Heart right ventricle (tissue), 16 donors: ENCODE measurements around the gene MTURN. TPM values are rescaled to one million over a fixed set of nuclear protein-coding genes. Genes with fewer than 3 reads are reported as not detected.

Source experiments
- ATAC-seq, 8 donors: fragments of 200-7000 bp; cut with Tn5 transposase; one replicate each; pipeline ENCODE4 v1.9.1; 2020; ENCODE audit warnings: mild to moderate bottlenecking in 8 of 8, moderate library complexity in 8 of 8, moderate number of reproducible peaks in 1 of 8
- DNase-seq, 2 donors: peaks; one replicate each; pipeline ENCODE4 v3.0.0-alpha.2; 2020
- H3K27ac ChIP-seq, 10 donors: fragments of 200-600 bp; sonication (generic) in 2 of 10; one replicate each; pipeline versions ENCODE4 v1.5.0 to v1.8.0; 2020 to 2022; ENCODE audit warnings: mild to moderate bottlenecking in 3 of 10
- H3K27me3 ChIP-seq, 7 donors: fragments of 200-600 bp; one replicate each; pipeline ENCODE4 v1.8.0; 2021 to 2022; ENCODE audit warnings: mild to moderate bottlenecking in 2 of 7
- H3K36me3 ChIP-seq, 9 donors: fragments of 200-600 bp; sonication (generic) in 1 of 9; one replicate each; pipeline versions ENCODE4 v1.5.0 to v1.8.0; 2020 to 2022; ENCODE audit warnings: mild to moderate bottlenecking in 2 of 9
- H3K4me1 ChIP-seq, 9 donors: fragments of 200-600 bp; sonication (generic) in 1 of 9; one replicate each; pipeline versions ENCODE4 v1.5.0 to v1.8.0; 2020 to 2022; ENCODE audit warnings: mild to moderate bottlenecking in 4 of 9
- H3K4me3 ChIP-seq, 10 donors: fragments of 200-600 bp; sonication (generic) in 2 of 10; one replicate each; pipeline versions ENCODE4 v1.5.0 to v1.8.0; 2020 to 2022; ENCODE audit warnings: mild to moderate bottlenecking in 7 of 10, moderate library complexity in 2 of 10
- H3K9me3 ChIP-seq, 11 donors: fragments of 200-600 bp in 10 of 11; sonication (generic) in 2 of 11; one replicate each; pipeline versions ENCODE4 v1.5.0 to v1.8.0; 2013 to 2022; ENCODE audit warnings: mild to moderate bottlenecking in 2 of 11, control low read depth in 1 of 11, moderate library complexity in 1 of 11
- whole genome bisulfite sequencing, 2 donors: extraction: QIAGEN DNeasy Blood & Tissue Kit; methylation state at CpG; one replicate each; pipeline ENCODE4 v1.1.7; 2013; ENCODE audit warnings: inconsistent platforms in 1 of 2; 5-methylcytosine and 5-hydroxymethylcytosine counted together
- intact Hi-C, 10 donors: fragments of 100-400 bp; cut with DNase I; formaldehyde crosslinking; loops; one replicate each; pipeline versions ENCODE4 v1.11.1 to v1.14.2; 2022
- polyA plus RNA-seq, 2 donors: library from polyadenylated mRNA; stranded (reverse); fragments of 200-250 nt; gene quantifications; one replicate each; pipeline ENCODE4 v1.2.3, GENCODE V29; 2013
- total RNA-seq, 10 donors: library from RNA; stranded (reverse); fragmentation: NEBNext Ultra II Directional in 3 of 10; extraction: Animal tissue kit (Norgen Biotek cat#: 25700) in 3 of 10; gene quantifications; one replicate each; pipeline versions ENCODE4 v1.2.1 to v1.2.4, GENCODE V29; 2021 to 2023
- TF ChIP-seq, protein P1 (sequence below), 9 donors: fragments of 200-600 bp; sonication (generic) in 2 of 9; IDR thresholded peaks; one replicate each; pipeline versions ENCODE4 v1.5.0 to v1.8.0; 2021 to 2022; ENCODE audit warnings: antibody characterized with exemption in 9 of 9, mild to moderate bottlenecking in 5 of 9, moderate library complexity in 1 of 9
- donor health status: Arrhythmogenic right ventricular cardiomyopathy.
- donor health status: ischemic (EF 13 %, LVEDD 7.1; RV severe dilation, severe dysfunction).
- donor health status: healthy with polysubstance abuse.
- donor health status: DM: no; HTN: yes; CAD: no.
- donor health status: DM: no; HTN: no; CAD: no.
- donor health status: ischemic (EF 25% LVEDD 6.9; RV normal size, moderate dysfunction).
- donor health status: ischemic (EF 25% LVEDD 5.7; RV mildly dilated, moderate dysfunction).
- donor health status: healthy.
- donor health status: DM: yes; HTN: yes; CAD: no.
- donor health status: Ischemic cardiomyopathy.
- donor health status: ischemic (EF 35%, LVEDD 5.7; RV mildly dilated, moderate dysfunction).
- donor health status: nonischemic (EF 11% LVEDD 7.7; RV severe dilation, severe dysfunction).
- donor health status: DM: yes; HTN: yes; CAD: no.
- donor health status: PGD.
- donor health status: ischemic (EF 29% LVEDD 5.4; RV normal size, mild dysfunction).
- donor health status: nonischemic (EF 23%, LVEDD 6.1; RV moderate dilation, normal function).

Gene MTURN
- total and polyA plus RNA-seq, 12 donors = 8.8 to 46.4 (median 29.0) TPM

DNA sequence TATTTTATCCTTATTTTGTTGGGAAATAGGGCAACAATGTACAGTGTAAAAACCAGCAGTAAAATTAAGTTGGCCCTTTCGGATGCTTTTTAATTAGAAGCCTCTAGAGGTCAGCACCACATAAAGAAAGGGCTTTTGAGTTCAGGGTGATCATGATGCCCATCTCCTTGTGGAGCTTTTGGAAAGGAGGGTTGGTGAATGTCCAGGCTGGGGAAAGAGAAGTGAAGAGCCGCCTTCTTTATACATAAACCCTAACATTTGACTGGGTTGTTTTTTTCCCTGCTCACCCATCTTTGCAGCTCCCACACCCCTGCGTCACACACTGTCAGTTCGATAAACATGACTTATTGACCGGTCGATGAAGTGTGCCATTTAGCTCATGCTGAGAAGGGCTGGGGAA is 29.8 kb downstream of the MTURN start:
- DNase-seq (no peak), ATAC-seq (peak; percentile 11 to 73 (median 64))
- H3K36me3 ChIP-seq = peaks cover 0 to 16% (median 0%) of the 10 kb centered on the region in 9 donors
- intact Hi-C loops = loop anchor here (2.0 to 10.0 kb wide), 9 partner anchors 100 to 400 kb away; partner anchors contain the start of gene ZNRF2 (in 1 of the 10)
- WGBS, 2 donors = 72 to 78% methylated on average over 6 of the region's 6 CpGs
- peaks cover 0 to 82% (median 30%) of the 10 kb centered on the region in 9 donors for H3K4me1 ChIP-seq
- H3K27me3 ChIP-seq = no peaks in the 10 kb centered on the region
- H3K9me3 ChIP-seq = no peaks in the 10 kb centered on the region
- no peak overlapping the region for H3K4me3 ChIP-seq
- TF ChIP-seq, protein P1, sequence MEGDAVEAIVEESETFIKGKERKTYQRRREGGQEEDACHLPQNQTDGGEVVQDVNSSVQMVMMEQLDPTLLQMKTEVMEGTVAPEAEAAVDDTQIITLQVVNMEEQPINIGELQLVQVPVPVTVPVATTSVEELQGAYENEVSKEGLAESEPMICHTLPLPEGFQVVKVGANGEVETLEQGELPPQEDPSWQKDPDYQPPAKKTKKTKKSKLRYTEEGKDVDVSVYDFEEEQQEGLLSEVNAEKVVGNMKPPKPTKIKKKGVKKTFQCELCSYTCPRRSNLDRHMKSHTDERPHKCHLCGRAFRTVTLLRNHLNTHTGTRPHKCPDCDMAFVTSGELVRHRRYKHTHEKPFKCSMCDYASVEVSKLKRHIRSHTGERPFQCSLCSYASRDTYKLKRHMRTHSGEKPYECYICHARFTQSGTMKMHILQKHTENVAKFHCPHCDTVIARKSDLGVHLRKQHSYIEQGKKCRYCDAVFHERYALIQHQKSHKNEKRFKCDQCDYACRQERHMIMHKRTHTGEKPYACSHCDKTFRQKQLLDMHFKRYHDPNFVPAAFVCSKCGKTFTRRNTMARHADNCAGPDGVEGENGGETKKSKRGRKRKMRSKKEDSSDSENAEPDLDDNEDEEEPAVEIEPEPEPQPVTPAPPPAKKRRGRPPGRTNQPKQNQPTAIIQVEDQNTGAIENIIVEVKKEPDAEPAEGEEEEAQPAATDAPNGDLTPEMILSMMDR (IDR thresholded peaks at IDR 0.05) = peak; percentile 33 to 76 (median 70)
- H3K27ac ChIP-seq = peak overlapping the region in 3 of 10 donors; percentile 33 to 76 (median 57)

DNA sequence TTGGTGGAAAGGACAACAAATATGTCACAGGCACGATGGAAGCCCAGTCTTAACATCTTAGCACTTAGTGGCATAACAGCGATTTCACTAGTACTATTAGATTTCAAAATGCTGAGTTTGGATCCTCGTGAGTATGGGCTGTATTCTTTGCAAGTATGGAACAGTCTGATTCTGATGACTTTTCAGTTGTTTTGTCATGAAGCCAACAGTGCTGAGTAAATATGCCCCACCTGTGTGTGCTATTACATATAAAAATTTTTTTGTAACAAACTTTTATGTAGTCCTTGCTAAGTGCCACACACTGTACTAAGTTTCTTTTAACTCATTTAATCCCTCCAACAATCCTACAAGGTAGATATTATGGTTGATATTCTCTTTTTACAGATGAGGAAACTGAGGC is 30.8 kb downstream of the MTURN start:
- Histone ChIP-seq H3K27me3 (no peaks in the 10 kb centered on the region), H3K27ac (peak overlapping the region in 1 of 10 donors; percentile 15), H3K4me3 (no peak overlapping the region), H3K4me1 (peaks cover 0 to 82% (median 30%) of the 10 kb centered on the region in 9 donors), H3K36me3 (peaks cover 0 to 11% (median 0%) of the 10 kb centered on the region in 9 donors), H3K9me3 (no peaks in the 10 kb centered on the region)
- WGBS, 2 donors = 88 to 92% methylated on average over 3 of the region's 3 CpGs
- TF ChIP-seq, protein P1 (IDR thresholded peaks at IDR 0.05) = no peak
- ATAC-seq (no peak), DNase-seq (no peak)
- intact Hi-C loops = loop anchor here (2.0 to 10.0 kb wide), 9 partner anchors 99 to 399 kb away; partner anchors contain the start of gene ZNRF2 (in 1 of the 10)

DNA sequence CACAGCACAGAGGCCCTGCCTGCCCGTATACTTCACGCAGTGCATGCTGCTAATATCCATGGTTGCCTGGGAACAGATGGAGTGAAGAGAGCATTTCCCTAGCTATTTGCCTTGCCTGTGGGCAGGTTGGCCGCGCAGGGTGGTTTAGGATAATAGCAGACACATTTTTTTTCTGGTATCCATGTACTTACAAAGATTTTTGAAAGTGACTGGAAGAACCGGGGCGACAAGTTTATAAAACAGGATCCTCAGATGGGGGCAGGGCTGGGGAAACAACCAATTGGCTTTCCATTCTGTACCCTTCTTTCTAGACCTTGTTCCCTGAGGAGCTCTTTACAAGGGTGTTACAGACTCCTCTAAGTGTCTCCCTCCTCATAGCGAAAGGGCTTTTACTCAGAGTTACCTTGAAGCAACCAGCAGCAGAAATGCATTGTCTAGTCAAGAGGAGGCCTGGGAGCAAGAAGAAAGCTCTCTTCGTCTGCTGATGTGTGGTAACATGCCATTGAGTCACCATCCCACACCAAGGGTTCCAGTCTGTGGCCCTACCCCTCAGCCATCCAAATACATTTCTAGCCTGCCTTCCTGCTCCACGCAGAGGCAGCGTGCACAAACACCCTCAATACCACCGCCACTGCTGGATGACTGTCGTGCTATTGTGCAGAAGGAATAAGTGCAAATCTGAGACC is 31.5 kb downstream of the MTURN start:
- no peak for DNase-seq
- H3K27ac ChIP-seq = peak overlapping the region in 1 of 10 donors; percentile 15
- H3K9me3 ChIP-seq = no peaks in the 10 kb centered on the region
- H3K4me3 ChIP-seq = no peak overlapping the region
- H3K27me3 ChIP-seq = no peaks in the 10 kb centered on the region
- intact Hi-C loops = loop anchor here in 9 of 10 donors (5.0 to 10.0 kb wide), 7 partner anchors 99 to 399 kb away; partner anchors contain the start of gene ZNRF2 (in 1 of the 9)
- peaks cover 0 to 87% (median 30%) of the 10 kb centered on the region in 9 donors for H3K4me1 ChIP-seq
- 94 to 96% methylated on average over 12 of the region's 12 CpGs for WGBS, 2 donors
- no peak for ATAC-seq
- TF ChIP-seq, protein P1 (IDR thresholded peaks at IDR 0.05) = no peak
- peaks cover 0 to 4% (median 0%) of the 10 kb centered on the region in 9 donors for H3K36me3 ChIP-seq

DNA sequence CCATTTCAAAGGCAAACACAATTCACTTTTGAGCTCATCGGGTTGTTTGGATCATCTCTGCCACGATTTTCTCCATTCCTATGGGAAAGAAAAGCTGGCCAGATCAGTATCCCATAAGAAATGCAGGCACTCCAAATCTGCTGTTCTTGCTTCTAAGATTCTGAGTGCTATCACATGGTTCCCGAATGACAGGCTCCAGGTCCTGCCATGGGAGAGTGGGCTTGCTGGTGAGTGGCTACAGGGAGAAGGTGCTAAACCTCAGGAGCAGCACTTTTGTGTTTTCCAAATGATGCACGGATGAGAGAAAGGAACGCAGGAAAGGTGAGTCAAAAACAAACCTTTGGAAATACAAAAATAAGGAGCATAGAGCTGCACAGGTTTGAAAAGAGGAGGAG is 32.1 kb downstream of the MTURN start:
- Histone ChIP-seq H3K4me1 (peaks cover 0 to 89% (median 30%) of the 10 kb centered on the region in 9 donors), H3K4me3 (no peak overlapping the region), H3K27me3 (no peaks in the 10 kb centered on the region), H3K9me3 (no peaks in the 10 kb centered on the region), H3K36me3 (no peaks in the 10 kb centered on the region), H3K27ac (no peak overlapping the region)
- ATAC-seq (no peak), DNase-seq (no peak)
- WGBS, 2 donors = 71 to 85% methylated on average over 5 of the region's 5 CpGs
- intact Hi-C loops = loop anchor here in 9 of 10 donors (5.0 to 10.0 kb wide), 7 partner anchors 98 to 398 kb away; partner anchors contain the start of gene ZNRF2 (in 1 of the 9)
- TF ChIP-seq, protein P1 (IDR thresholded peaks at IDR 0.05) = no peak
